Measurements from ENCODE around the gene XPO1.
"Not testable (repeated sequence)": the region's sequence is repeated elsewhere in the genome, so short reads cannot be mapped to it uniquely, and the experiment has no call there.

The XPO1 gene

DNA sequence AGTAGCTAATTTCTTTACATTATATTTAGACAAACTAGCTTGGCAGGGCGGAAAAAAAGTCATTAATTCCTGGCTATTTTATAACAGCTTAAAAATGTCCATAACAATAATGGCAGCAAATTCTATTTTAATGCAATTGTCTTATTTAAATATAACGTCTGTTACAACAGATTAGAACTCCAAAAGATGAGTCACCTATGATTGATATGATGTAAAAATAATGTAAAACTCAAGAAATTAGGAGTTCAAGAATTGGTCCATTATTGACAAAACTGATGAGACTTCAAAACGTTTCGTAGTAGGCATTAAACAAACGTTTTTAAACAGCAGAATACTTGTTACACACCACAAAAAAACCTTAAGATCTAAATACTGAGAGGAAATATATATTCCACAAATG is 2.7 kb downstream of the XPO1 start:
- DNase-seq = no peak

DNA sequence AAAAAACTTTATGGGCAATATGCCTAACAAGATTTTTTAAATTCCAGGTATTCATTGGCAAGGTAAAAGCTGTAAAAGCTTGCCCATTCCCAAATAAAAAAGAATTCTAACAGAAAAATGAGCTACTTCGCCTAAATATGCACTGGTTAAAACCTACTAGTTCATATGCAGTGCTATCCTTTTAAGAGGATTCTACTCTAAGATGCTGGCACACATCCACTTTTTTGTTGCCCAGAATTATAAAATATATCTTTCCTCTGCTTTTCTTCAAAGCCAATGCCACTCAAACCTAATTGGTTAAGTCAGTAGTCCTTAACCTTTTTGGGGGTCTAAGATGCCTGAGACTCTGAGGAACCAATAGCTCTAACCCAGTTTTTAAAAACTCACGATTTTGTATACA is 3.2 kb downstream of the XPO1 start:
- DNase-seq = no peak

DNA sequence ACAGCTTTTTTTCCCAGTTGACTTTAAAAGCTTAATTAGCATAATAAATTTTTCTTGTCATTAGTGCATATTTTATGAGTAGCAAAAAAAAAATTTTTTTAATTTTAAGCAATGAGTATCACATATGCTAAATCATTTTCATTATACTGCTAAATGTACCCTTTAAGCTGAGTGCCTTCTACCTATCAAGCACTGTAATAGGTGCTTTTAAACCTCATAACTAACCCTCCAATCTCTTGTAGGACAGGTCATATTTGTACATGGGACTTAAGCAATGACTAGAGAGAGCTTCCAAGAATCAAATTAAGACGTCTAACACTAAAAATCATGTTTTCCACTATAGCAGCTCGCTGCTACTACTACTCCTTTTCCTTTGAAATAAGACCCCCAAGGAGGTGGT is 7.4 kb downstream of the XPO1 start:
- no peak for DNase-seq

- no peak for DNase-seq
Measured at GRCh38 chr2:61529944-61530735, 8.0 kb downstream of the XPO1 start.

- DNase-seq = no peak
Measured at GRCh38 chr2:61520261-61520660, 17.9 kb downstream of the XPO1 start.

DNA sequence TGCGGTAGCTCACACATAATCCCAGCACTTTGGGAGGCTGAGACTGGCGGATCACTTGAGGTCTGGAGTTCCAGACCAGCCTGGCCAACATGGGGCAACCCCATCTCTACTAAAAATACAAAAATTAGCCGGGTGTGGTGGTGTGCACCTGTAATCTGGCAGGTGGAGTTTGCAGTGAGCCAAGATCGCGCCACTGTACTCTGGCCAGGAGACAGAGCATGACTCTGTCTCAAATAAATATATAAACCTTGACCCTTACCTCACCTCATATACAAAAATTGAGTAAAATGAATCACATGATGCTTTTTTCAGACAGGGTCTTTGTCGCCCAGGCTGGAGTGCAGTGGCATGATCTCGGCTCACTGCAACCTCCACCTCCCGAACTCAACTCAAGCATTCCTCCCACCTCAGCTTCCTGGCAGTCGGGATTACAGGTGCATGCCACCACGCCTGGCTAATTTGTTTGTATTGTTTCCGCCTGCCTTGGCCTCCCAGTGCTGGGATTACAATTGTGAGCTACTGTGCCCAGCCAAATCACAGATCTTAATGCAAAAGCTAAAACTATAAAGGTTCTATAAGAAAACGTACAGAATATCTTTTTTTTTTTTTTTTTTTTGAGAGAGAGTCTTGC is 25.3 kb downstream of the XPO1 start:
- no peak for DNase-seq

- DNase-seq = no peak
Measured at GRCh38 chr2:61510674-61511671, 27.2 kb downstream of the XPO1 start.

DNA sequence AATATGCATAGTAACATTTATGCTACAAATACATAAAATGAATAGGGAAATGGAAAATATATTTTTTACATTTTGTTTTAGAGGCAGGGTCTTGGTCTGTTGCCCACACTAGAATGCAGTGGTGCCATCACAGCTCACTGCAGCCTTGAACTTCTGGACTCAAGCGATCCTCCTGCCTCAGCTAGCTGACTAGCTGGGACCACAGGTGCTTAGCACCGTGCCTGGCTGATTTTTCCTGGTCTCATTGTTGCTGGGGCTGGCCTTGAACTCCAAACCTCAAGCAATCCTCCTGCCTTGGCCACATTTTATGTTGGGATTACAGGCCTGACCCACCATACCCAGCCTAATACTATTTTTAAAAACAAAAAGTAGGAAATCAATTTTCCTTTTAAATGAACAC is 33.2 kb downstream of the XPO1 start:
- DNase-seq = no peak

DNA sequence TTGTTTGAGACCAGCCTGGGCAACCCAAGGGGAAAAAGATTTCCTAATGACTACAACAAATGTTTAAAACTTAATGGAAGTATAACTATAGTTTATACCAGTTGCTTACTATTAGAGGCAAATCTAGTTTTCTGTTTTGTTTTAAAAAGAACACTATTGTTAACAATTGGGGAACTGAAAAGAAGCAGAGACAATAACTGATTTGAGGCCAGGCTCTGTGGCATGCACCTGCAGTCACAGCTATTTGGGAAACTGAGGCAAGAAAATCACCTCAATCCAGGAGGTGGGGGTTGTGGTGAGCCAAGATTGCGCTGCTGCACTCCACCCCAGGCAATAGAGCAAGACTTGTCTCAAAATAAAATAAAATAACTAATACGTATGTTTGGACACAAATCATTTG is 39.1 kb downstream of the XPO1 start:
- DNase-seq = no peak

- DNase-seq = no peak
Measured at GRCh38 chr2:61493523-61493942, 44.6 kb downstream of the XPO1 start.

GRCh38 chr2:61492476-61492875 is 45.7 kb downstream of the XPO1 start:
- no peak for DNase-seq

DNA sequence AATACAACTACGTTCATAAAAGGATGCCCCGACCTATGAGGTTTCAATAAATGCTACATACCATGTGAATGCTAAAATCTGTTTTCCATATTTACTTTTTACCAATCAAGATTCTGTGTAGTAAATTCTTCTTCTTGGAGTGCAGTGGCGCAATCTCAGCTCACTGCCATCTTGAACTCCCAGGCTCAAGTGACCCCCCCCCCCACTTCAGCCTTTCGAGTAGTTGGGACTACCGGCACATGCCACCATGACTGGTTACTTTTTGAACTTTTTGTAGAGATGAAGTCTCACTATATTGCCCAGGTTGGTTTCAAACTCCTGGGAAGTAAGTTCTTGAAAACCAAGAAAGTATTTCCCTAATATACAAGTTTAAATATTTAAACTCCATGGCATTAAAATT is 52.9 kb downstream of the XPO1 start:
- DNase-seq = no peak

- DNase-seq = no peak
Measured at GRCh38 chr2:61478086-61478485, 60.1 kb downstream of the XPO1 start.

GRCh38 chr2:61476929-61477589 is 61.1 kb downstream of the XPO1 start:
- DNase-seq = not testable (repeated sequence)

GRCh38 chr2:61471905-61472805 is 66.0 kb downstream of the XPO1 start:
- DNase-seq = peak; percentile 34

GRCh38 chr2:61470965-61471904 is 66.9 kb downstream of the XPO1 start, which contains the start of gene USP34:
TSS of gene USP34 (minus strand) at chr2:61471087. CDS start at chr2:61470692, 395 bp downstream.
- peak; percentile 93 for DNase-seq

GRCh38 chr2:61470122-61470951 is 67.8 kb downstream of the XPO1 start:
- DNase-seq = peak; percentile 83

DNA sequence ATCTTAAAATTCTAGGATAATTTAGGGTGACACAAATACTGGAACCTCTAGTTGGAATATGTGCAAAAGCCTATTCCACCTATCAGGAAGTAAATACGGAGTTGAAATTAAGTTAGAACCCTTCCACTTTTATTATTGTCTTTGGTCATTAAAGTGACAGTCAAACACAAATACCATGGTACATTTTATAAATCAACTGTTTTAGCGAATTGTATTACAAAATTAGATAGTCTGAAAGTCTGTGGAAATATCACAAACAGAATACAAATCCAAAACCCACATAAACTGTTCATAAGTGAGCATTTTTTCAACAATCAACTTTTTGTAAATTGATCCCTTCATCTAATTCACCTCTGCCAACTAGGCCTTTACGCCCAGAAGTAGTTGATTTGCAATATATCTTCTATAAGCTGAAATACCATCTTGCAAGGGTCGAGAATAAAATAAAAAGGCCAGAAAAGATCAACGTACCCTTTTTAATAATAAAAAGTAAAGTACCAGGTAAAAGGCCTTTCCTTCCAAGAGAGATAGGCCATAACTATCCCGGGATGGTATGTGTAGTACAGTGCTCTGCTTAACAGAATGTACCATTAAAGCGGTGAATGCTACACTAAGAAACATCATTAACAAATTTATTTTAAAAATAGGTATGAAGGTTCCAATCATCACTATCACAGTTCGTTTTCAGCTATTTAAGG is 68.6 kb downstream of the XPO1 start:
- no peak for DNase-seq

GRCh38 chr2:61468231-61468630 is 69.9 kb downstream of the XPO1 start:
- not testable (repeated sequence) for DNase-seq
